ENCODE measurements around the gene RNF121.

GRCh38 chr11:72018171-72018570 is 89.3 kb downstream of the RNF121 start:
- TF ChIP-seq CTCF (IDR thresholded peaks at IDR 0.05) (no peak), EP300 (IDR thresholded peaks at IDR 0.05) (no peak), POLR2A (IDR thresholded peaks at IDR 0.05) (no peak)

Measured in upper lobe of left lung (tissue), 4 donors.